HG03521 (cell line): ENCODE results near the gene CCL5.

Experiments
- ATAC-seq: cut with Tn5 transposase; IDR thresholded peaks from one replicate; pipeline ENCODE4 v1.9.1; 2021; ENCODE audit warnings: mild to moderate bottlenecking, moderate library complexity; ENCODE audit not compliant: unreplicated experiment

CCL5 gene

DNA sequence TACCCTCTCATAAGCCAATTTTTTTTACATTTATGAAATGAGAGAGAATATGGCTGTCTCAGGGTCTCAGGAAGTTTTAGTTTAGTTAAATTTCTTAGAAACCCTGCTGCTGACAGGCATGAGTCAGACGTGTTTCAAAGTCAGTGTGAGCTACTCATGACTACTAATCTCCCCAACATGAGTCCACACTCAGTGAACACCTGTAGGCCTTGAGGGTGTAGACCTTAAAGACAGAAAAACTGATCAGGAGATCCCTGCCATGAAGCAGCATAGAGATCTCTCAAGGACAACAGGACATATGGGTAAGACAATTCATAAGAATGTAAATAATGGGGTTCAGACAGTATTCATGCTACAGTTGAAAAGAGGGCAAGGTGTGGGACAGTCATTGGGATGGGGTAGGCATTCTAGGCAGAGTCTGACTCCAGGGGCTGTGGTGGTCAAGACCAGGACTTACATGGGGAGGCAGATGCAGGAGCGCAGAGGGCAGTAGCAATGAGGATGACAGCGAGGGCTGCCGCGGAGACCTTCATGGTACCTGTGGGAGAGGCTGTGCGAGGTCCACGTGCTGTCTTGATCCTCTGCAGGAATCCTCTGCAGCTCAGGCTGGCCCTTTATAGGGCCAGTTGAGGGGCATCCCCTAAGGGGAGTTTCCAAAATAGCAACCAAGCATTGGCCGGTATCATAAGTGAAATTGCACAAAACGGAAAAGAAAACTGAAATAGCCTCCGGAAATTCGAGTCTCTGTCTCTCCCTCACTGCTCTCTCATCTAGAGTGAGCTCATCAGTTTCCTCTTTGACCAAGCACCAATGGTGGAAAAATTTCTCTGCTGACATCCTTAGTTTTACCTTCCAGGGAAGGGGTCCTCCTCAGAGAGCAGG, at the start of gene CCL5:
CCL5 (minus strand) TSS at position 588 of the 882 bp plus-strand sequence.
- ATAC-seq, result peak; percentile 82

DNA sequence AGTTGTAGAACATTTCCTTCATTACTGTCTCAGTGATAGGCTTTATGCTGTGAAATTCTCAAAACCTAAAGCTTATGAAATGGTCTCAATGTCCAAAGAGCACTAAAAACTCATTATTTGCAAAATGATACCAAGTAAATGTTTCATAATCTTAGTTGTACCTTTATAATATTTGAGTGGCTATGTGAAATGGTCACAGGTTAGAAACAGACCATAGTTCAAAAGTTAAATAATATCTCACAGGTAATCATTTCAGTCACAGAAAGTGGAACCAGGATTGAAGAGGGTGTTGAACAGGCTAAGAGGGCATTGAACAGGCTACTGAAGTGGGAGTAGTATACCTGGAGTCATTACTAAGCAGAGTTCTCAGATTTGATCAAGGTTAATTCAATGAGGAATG, 47.6 kb upstream of the CCL5 start:
- no peak for ATAC-seq

DNA sequence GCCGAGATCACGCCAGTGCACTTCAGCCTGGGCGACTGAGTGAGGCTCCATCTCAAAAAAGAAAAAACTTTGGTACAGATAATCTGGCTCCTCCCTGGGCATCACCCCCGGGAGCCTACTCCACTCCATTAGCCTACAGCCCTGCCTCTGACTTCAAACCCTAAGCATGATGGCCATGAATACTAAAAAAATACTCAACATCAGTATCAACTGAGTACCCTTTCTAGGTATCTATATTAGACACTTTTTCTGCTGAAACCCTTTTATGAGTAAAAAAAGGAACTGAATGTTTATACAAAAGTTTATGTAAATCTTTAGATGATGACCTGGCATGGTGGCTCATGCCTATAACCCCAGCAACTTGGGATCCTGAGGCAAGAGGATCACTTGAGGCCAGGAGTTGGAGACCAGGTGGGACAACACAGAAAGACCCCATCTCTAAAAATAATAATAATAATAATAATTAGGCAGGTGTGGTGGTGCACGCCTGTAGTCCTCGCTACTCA, 43.5 kb upstream of the CCL5 start:
- ATAC-seq, result no peak

DNA sequence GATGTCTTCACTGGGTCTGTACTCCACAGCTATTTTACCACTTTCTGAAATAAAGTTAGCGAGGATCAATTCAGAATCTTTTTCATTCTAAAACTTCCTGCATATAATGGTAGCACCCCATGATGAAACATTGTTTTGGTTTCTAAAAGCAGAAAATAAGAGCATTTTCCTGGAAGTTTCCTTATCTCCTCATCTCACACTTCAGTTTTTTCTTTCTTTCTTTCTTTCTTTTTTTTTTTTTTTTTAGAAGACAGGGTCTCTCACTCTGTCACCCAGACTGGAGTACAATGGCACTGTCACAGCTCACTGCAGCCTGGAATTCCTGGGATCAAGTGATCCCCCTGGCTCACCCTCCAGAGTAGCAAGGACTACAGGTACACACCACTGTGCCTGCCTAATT, 40.1 kb upstream of the CCL5 start:
- no peak for ATAC-seq

DNA sequence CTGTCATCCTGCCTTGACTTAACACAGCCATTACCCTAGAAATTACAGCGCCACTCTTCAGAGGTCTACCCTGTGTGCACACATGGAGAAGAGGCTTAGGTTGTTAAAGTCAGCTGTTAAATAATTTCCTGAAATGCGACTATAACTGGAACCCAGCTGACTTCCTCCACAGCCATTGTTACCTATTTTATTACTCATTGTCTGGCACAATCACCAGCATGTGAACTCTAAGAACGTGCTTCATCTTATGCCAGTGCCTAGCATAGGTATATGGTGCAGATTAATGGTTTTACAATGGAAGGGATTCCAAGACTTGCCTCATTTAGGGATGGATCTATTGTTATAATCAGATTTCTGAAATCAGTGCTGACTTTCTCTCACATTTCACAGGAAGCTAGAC, 38.5 kb upstream of the CCL5 start:
- ATAC-seq, result no peak

DNA sequence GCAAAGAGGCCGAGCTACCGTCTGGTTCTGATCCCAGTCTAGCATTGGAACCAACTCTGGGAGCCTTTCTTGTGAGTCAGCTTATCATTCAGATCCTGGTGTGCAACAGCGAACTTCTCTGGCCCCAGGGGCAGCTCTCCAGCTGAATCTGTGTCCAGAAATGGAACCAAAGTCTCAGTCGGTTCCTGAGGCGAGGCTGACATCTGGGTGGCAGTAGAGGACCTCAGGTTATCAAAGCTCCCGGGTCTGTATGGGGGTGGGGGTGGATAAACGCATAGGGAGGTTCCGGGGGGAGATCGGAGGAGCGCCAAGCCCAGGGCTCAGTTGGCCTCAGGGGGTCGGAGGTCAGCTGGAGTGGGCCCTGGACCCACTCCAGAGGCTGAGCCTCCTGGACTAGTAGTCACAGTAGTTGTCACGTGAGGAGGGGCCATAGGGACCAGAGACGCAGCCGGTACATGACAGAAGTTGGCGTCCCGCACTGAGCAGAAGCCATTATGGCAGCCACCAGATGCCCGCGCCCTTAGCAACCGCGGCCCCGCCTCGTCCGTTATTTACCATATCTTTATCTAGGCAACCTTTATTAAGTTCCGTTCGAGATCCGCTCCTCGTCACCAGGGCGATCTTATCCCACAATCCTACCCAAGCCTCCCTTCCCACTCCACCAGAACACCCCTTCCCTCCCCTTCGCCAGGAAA, 37.5 kb upstream of the CCL5 start:
- no peak for ATAC-seq

DNA sequence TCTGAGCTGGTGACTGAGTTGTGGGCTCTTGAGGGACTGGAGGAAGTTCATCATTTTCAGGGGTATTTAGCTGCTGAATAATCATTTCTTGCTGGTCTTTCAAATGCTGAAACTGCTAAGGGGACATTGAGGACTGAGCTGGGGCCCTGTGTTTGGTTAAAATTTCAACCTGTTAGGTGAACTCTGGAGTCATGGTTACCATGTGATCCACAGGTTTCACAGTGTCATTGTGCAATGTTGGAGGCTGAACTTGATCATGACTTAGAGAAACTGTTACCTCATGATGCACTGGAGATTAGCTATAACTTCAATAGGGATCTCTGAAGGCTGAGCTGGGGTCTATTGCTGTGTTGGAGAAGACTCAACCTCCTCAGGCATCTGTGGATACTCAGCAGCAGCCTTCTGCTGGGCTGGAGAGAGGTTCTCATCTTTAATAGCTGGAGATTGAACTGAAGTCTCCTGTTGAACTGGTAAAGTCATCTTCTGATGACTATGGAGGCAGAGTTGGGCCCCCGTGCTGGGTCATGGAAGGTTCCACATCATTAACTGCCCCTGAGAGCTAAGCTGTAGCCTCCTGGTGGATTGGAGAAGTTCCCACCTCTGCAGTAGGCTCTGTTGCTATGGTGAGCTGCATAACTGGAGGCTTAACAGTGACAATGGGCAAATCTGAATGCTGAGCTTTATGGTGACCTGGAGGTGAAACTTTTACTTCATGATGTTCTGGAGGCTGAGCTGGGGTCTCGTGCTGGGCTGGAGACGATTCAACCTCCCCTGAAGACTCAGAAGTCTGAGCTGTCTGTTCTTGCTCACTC, 35.2 kb upstream of the CCL5 start:
- no peak for ATAC-seq

DNA sequence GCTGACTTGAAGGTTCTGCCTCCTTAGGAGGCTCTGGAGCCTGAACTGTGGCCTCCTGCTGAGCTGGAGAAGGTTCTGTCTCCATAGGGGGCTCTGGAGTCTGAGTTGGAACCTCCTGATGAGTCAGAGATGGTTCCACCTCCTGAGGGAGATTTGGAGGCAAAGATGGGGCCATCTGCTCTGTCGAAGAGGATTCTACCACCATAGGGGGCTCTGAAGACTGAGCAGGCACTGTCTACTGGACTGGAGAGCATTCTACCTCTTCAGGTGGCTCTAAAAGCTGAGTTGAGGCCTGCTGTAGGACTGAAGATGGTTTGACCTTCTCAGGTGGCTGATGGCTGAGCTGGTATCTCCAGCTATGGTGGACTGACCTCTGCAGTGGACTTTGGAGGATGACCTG, 34.2 kb upstream of the CCL5 start:
- ATAC-seq, result no peak

DNA sequence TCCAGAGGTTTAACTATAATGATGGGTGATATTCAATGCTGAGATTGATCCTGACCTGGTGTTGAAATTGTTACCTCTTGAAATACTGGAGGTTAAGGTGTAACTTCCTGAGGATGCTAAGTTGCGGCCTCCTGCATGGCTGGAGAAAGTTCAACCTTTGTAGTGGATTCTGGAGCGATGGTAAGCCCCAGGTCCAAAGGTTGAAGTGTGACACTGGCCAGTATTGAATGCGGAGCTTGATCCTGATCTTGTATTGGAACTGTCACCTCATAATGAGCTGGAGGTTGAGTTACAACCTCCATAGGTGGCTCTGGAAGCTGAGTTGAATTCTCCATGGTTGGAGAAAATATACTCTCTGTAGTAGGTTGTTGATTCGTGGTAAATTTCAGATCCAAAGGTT, 33.4 kb upstream of the CCL5 start:
- ATAC-seq, result no peak

DNA sequence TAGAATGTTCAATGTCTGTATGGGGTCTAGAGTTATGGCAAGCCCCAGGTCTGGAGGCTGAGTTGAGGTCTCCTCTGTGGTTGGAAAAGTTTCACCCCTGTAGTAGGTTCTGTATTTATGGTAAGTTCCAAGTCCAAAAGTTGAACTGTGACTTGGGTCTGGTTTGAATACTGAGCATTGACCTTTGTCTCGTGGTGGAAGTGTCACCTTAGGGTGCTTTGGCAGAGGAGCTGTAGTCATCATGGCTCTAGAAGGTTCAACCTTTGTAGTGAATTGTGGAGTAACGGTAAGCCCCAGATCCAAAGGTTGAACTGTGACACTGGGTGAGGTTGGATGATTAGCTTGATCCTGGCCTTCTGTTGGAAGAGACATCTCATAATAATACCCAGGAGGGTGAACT, 32.8 kb upstream of the CCL5 start:
- no peak for ATAC-seq

DNA sequence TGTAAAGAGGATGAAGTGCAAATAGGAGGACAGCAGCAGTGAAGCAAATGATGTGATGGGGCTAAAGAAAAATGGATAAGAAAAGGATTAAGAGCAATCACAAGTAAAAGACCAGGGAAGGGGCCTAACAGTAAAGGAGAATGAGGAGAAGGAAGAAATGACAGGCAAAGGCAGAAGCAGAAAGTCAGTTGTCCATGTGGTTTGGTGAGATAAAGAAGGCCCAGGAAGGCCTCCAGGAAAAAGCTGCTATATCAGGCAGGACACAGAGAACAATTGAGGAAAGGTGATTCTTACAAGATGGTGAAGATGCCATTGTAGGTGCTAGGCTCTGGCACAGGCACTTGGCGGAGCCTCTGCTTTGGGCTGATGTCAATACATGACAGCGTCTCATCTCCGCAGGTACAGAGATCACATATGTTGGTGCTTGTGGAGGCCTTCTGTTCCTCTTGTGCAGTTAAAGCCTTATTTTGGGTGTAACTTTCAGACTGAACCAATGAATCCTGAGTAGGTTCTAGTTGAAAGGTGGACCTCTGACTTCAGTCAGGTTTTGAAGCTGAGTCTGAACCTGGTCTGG, 32.3 kb upstream of the CCL5 start:
- ATAC-seq, result no peak

DNA sequence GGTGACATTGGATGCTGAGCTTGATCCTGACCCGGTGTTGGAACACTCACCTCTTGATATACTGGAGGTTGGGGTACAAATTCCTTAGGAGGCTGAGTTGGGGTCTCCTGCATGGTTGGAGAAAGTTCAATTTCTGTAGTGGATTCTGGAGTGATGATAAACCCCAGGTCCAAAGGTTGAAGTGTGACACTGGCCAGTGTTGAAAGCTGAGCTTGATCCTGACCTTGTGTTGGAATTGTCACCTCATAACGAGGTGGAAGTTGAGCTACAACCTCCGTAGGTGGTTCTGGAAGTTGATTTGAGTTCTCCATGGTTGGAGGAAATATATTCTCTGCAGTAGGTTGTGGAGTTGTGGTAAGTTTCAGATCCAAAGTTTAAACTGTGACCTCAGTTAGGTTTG, 29.2 kb upstream of the CCL5 start:
- no peak for ATAC-seq

DNA sequence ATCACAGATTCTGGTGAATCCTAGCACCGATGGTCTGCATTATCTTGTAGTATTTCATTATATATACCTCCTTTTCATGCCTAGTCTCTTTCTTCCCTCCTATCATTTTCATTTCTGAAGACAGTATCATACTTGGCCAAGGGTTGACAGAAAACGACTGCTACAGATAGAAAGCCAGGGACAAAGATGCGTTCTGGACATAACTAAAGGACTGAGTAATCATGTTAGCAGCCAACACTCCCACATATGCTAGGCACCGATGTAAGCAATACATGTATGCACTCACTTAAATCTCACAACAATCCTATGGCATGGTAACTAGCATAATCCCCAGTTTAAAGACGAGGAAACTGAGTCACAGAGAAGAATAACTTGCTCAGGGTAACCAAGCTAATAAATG, 27.5 kb upstream of the CCL5 start:
- ATAC-seq, result no peak

DNA sequence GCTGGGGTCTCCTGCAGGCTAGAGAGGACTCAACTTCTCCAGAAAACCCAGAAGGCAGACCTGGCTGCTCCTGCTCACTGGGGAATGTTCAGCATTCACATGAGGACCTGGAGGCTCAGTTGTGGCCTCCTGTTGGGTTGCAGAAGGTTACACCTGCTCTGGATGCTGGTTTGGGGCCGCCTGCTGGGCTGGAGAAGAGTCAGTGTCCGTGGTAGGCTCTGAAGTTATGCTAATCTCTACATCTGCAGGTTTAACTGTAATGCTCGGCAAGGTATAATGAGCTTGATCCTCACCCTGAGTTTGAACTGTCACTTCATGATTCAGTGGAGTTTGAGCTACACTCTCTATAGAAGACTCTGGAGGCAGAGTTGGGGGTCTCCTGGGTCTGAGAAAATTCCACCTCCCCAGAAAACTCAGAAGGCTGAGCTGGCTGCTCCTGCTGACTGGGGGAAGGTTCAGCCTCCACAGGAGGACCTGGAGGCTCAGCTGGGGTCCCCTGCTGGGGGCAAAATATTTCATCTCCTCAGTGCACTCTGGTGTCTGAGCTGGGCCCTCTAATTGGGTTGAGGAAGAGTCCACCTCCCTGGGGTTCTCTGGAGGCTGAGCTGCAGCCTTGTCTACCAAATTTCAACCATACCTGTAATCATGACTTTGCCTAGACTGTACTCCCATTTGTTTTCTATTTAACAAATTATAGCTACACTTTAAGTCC, 26.9 kb upstream of the CCL5 start:
- no peak for ATAC-seq

DNA sequence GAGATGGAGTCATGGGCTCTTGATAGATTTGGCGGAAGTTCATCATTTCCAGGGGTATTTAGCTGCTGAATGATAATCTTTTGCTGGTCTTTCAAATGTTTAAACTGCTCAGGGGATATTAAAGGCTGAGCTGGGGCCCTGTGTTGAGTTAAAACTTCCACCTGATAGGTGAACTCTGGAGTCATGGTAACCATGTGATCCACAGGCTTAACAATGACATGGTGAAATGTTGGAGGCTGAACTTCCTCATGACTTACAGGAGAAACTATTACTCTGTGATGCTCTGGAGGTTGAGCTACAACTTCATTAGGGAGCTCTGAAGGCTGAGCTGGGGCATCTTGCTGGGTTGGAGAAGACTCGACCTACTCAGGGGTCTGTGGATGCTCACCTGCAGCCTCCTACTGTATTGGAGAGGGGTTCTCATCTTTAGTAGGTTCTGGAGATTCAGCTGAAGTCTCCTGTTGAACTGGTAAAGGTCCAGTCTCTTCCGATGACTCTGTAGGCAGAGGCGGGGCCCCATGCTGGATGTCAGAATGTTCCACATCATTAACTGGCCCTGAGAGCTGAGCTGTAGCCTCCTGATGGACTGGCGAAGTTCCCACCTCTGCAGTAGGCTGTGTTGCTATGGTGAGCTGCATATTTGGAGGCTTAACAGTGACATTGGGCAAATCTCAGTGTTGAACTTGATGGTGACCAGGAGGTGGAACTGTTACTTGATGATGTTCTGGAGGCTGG, 26.2 kb upstream of the CCL5 start:
- ATAC-seq, result no peak

DNA sequence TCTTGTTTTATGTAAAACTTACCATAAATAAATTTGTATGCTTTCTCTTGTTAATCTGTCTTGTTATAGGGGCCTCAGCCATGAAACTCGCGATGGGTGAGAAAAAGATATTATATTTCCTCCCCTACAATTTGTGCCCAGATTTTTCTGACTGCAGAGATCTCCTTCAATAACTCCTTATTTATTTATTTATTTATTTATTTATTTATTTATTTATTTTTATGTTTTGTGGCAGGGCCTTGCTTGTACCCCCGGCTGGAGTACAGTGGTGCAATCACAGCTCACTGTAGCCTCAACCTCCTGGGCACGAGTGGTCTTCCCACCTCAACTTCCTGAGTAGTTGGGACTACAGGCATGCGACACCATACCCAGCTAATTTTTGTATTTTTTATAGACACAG, 23.3 kb upstream of the CCL5 start:
- no peak for ATAC-seq

DNA sequence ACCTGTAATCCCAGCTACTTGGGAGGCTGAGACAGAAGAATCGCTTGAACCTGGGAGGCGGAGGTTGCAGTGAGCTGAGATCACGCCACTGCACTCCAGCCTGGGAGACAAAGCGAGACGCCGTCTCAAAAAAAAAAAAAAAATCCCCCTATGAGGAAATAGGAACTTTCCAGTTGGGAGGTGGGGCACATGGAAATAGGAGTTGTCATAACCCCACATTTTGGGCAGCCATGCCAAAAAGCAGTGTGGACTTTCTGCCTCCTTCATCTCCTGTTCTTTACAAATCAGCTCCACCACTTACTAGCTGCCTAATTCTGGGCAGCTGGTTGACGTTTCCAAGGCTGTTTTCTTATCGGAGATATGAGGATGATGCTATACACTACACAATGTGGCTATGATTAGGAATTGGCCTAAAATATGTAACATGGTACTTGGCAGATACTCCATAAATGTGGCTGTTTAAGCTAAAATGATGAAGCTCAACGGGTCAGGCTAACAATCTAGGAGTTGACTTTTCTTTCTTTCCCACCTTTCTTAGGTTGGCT, 21.5 kb upstream of the CCL5 start:
- ATAC-seq, result no peak

DNA sequence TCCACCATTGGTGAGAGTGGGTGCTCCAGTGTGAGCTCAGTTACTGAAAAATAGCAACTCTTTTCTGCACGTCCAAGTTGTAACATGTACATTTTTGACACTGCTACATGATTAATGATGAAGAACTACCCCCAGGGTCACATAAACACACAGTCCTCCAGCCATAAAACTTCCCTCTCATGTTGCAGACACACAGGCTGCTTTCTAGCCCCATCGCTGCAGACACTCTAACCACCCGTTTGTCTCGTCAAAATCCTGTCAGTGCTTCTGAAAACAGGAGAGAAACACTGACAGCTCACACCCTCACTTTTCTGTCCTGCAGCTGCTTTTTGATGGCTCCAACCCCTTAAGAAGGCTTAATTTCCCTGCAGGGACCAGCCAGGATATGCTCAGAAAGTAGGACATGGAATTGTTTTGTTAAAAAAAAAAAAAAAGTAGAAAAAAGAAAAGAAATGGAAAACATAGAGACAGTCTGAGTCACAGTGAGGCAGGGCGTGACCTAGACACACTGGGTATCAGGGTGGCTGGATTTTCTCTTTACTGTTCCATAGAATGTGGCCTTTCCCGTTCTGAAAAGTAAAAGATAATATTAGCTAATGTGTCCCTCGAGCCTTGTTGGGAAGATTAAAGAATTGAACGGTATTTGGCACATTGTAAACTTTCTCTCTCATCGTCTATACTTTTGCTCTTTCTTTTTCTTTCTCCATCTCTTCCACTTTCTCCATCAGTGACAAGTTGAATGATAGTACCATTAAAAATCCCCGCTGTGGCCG, 20.7 kb upstream of the CCL5 start:
- no peak for ATAC-seq

DNA sequence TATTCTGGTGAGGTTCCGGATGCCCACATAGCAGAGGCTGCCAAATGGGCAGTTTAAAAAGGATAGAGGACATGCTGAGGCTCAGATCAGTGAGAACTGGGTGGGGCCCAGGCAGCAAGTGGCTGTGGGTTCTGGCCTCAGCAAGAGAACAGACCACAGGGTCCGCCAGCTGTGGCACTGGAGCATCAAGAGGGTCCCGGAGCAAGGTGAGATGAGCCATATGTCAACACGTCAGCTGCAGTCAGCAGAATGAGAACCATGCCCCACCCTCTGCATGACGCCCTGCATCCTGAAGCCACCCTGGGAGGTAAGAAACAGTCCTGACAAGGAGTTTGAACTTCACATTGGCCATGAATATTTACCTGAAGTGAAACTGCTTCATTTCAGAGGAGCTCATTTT, 20.1 kb upstream of the CCL5 start:
- no peak for ATAC-seq
